A673 (cell line): ENCODE measurements around the gene NDRG4. TPM values are rescaled to one million over a fixed set of nuclear protein-coding genes. Genes with fewer than 3 reads are reported as not detected.

Experiments
- BruUV-seq: library from RNA; stranded (reverse); fragments of 400-500 nt; replicated peaks from 2 replicates; lab custom pipeline; 2021; lab: Mats Ljungman, UMichigan
- CTCF ChIA-PET: fragments of 300-600 bp; sonication (Branson Sonifier 250); formaldehyde crosslinking; loops from one replicate; lab custom pipeline; 2022; ENCODE audit warnings: antibody characterized with exemption; lab: Charles Lee
- POLR2A ChIA-PET: fragments of 300-600 bp; sonication (Branson Sonifier 250); formaldehyde crosslinking; loops from one replicate; lab custom pipeline; 2022; ENCODE audit warnings: antibody characterized with exemption; ENCODE audit not compliant: low non-redundant PET; lab: Charles Lee
- DNase-seq: peaks from one replicate; pipeline ENCODE4 v3.0.0-alpha.2; 2015; ENCODE audit warnings: low spot score
- H3K27ac ChIP-seq: fragments of 200-600 bp; sonication (generic); 2 replicates; pipeline ENCODE4 v1.5.1; 2016; ENCODE audit warnings: mixed run types, low read depth, mild to moderate bottlenecking, mixed read lengths, antibody characterized with exemption, low read length; ENCODE audit not compliant: poor library complexity, severe bottlenecking
- H3K27me3 ChIP-seq: fragments of 200-600 bp; sonication (generic); replicated peaks from 2 replicates; pipeline ENCODE4 v1.6.1; 2017; ENCODE audit warnings: mixed run types, low read depth, mild to moderate bottlenecking, mixed read lengths, antibody characterized with exemption, low read length; ENCODE audit not compliant: insufficient read depth, poor library complexity
- H3K36me3 ChIP-seq: fragments of 200-600 bp; sonication (generic); 2 replicates; pipeline ENCODE4 v1.6.1; 2016; ENCODE audit warnings: mixed run types, mild to moderate bottlenecking, mixed read lengths, antibody characterized with exemption, low read length; ENCODE audit not compliant: insufficient read depth, poor library complexity, severe bottlenecking
- H3K4me1 ChIP-seq: fragments of 200-600 bp; sonication (generic); 2 replicates; pipeline ENCODE4 v1.6.1; 2017; ENCODE audit warnings: mixed run types, mild to moderate bottlenecking, mixed read lengths, antibody characterized with exemption, low read length; ENCODE audit not compliant: insufficient read depth, poor library complexity, severe bottlenecking
- H3K4me3 ChIP-seq: fragments of 200-600 bp; sonication (generic); 2 replicates; pipeline ENCODE4 v1.5.1; 2016; ENCODE audit warnings: low read depth, mixed run types, mild to moderate bottlenecking, mixed read lengths, low read length; ENCODE audit not compliant: poor library complexity, severe bottlenecking
- H3K9me3 ChIP-seq: fragments of 200-600 bp; sonication (generic); 2 replicates; pipeline ENCODE4 v1.6.1; 2016; ENCODE audit warnings: mixed run types, low read depth, mild to moderate bottlenecking, mixed read lengths, antibody characterized with exemption, low read length; ENCODE audit not compliant: poor library complexity, severe bottlenecking
- EZH2 ChIP-seq: fragments of 200-600 bp; sonication (generic); IDR thresholded peaks from 2 replicates; pipeline ENCODE4 v1.6.1; 2017; ENCODE audit warnings: borderline replicate concordance, low read depth, mild to moderate bottlenecking, mixed read lengths, antibody characterized with exemption, low read length; ENCODE audit not compliant: poor library complexity, severe bottlenecking
- intact Hi-C: fragments of 100-400 bp; cut with micrococcal nuclease; formaldehyde crosslinking; loops from one replicate; pipeline ENCODE4 v1.10.0; 2022; ENCODE audit not compliant: unreplicated experiment
- total RNA-seq: library from RNA; stranded (reverse); gene quantifications from 2 replicates; pipeline ENCODE4 v1.2.3, GENCODE V29; 2021
- TF ChIP-seq, protein P1 (sequence below): fragments of 300-800, 200-600 bp; sonication (generic); conservative IDR thresholded peaks from 2 replicates; pipeline ENCODE4 v1.5.1; 2017; ENCODE audit warnings: low read depth, mild to moderate bottlenecking, antibody characterized with exemption, low read length, moderate library complexity, mixed read lengths

NDRG4 gene
- total RNA-seq, 1 experiment from 2014 or later, result 0.28 TPM

DNA sequence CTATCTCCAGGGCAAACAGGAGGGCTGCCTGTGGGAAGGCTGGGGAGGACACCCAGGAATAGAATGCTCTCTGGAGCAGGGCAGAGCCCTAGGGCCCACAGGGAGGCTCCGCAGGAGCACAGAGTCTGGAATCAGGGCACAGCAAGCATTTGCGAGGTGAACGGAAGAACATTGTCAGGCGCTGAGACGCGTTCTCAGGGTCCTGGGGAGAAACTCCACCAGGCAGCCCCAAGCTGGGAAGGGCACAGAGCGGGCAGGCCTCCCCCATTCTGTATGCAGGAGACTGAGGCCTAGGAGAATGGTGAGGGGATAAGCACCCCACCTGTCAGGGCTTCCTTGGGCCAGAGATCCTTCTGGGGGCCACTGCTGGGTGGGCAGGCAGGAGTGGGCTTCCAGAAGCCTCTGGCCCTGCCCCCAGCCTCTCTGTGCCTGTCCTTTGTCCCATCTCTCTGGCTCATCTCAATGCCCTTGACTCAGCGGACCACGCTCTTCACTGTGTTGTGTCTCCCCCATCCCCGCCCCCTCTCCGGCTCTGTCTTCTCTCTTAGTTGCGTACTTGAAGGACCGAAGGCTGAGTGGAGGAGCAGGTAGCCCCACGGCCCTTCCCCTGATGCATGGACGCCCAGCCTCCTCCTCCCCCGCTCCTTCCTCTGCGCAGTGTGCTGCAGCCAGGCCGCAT lies 10.3 kb downstream of the NDRG4 start:
- H3K9me3 ChIP-seq, result no peaks in the 10 kb centered on the region
- POLR2A ChIA-PET, result no interaction called here
- intact Hi-C loops, result no loop called here
- no peaks in the 10 kb centered on the region for H3K36me3 ChIP-seq
- CTCF ChIA-PET, result interaction anchor here (2.3 kb wide), 1 partner anchor 246 kb away, joined by 13 read pairs; no protein-coding TSS in a partner anchor
- no peak overlapping the region for H3K27ac ChIP-seq
- DNase-seq, result no peak
- no TSS peak for BruUV-seq
- H3K27me3 ChIP-seq, result no peaks in the 10 kb centered on the region
- no peak overlapping the region for H3K4me3 ChIP-seq
- TF ChIP-seq, protein P1, sequence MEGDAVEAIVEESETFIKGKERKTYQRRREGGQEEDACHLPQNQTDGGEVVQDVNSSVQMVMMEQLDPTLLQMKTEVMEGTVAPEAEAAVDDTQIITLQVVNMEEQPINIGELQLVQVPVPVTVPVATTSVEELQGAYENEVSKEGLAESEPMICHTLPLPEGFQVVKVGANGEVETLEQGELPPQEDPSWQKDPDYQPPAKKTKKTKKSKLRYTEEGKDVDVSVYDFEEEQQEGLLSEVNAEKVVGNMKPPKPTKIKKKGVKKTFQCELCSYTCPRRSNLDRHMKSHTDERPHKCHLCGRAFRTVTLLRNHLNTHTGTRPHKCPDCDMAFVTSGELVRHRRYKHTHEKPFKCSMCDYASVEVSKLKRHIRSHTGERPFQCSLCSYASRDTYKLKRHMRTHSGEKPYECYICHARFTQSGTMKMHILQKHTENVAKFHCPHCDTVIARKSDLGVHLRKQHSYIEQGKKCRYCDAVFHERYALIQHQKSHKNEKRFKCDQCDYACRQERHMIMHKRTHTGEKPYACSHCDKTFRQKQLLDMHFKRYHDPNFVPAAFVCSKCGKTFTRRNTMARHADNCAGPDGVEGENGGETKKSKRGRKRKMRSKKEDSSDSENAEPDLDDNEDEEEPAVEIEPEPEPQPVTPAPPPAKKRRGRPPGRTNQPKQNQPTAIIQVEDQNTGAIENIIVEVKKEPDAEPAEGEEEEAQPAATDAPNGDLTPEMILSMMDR, result no peak
- TF ChIP-seq EZH2, result no peak
- no peaks in the 10 kb centered on the region for H3K4me1 ChIP-seq

DNA sequence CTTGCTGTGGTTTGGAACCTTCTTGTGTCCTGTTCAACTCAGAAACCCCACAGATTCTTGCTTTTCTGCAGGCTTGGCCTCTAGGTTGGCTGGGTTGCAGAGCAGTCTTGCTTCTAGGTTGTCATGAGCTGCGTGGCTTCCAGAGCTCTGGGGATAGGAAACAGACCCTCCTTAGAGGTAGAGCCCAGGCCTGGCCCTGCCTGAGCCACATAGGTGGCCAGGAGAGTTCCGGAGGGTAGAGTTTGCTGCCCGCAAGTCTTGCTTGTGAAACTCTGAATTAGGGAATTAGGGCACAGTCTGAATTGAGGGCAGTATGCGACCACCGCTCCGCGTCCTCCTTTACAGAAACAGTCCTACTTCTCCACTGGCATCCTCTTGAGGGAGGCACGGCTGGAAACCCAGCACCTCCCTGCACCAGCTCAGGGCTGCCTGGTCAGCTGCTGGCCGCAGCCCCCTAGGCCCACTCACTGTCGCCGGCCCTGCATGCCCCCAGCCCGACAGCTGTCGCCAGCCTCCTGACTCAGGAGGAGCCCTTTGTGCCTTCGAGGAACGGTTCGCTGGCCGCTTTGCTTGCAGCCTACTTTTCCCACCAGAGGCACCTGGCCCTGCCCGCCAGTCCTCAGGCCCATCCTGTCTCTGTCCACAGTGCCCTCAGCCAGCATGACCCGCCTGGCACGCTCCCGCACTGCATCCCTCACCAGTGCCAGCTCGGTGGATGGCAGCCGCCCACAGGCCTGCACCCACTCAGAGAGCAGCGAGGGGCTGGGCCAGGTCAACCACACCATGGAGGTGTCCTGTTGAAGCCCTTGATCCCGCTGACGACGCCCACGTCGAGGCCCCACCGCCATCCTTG lies 11.1 kb downstream of the NDRG4 start:
- DNase-seq, result no peak
- TF ChIP-seq EZH2, result no peak
- TF ChIP-seq, protein P1, result no peak
- POLR2A ChIA-PET, result no interaction called here
- Histone ChIP-seq H3K9me3 (no peaks in the 10 kb centered on the region), H3K4me1 (no peaks in the 10 kb centered on the region), H3K27ac (no peak overlapping the region), H3K4me3 (no peak overlapping the region), H3K36me3 (no peaks in the 10 kb centered on the region), H3K27me3 (no peaks in the 10 kb centered on the region)
- CTCF ChIA-PET, result interaction anchor here (2.3 to 2.6 kb wide), 2 partner anchors 150 to 245 kb away, joined by 13 read pairs; no protein-coding TSS in a partner anchor
- intact Hi-C loops, result no loop called here
- BruUV-seq, result no TSS peak

DNA sequence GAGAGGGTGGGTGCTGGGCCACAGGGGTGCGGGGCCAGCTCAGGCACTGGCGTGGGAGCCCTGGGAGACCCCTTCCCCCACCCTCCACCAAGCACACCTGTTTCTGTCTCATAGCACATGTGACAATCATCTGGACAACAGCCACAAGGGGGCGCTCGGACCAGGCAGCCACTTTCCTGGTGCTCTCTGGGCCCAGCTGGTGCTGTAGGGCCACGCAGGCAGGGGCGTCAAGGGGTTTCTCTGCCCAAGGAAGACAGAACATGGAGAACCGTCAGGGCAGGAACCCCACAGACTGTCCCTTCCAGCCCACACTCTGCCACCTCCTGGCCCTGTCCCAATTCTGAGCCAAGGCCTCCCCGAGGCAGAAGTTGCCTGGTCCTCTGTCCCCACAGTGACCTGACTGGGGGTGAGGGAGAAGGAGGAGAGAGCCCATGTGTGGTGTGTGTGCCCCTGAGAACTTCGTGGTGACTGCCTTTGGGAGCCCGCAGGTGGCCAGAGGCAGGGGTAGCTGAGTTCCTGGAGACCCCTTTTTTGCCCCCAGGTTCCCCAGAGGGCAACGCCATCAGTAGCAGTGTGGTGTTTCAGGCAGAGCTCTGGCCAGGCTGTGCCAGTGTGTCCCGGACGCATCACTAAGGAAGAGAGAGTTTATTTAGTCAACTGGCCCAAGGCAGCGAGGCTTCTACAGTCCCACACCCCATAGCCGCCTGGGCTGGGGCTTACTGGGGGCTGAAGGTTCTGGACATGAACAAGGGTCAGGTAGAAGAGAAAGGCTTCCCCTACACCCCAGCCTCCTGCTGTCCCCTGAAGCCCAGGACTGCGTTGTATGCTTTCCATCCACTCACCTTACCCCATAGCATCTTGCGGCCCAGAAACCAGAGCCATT lies 12.2 kb downstream of the NDRG4 start:
- intact Hi-C loops, result loop anchor here (1.0 to 2.0 kb wide), 3 partner anchors 126 to 245 kb away; no protein-coding TSS in a partner anchor
- H3K27ac ChIP-seq, result no peak overlapping the region
- H3K4me3 ChIP-seq, result no peak overlapping the region
- POLR2A ChIA-PET, result no interaction called here
- CTCF ChIA-PET, result interaction anchor here (2.3 to 2.6 kb wide), 2 partner anchors 149 to 244 kb away, joined by 13 read pairs; no protein-coding TSS in a partner anchor
- no peak for TF ChIP-seq EZH2
- TF ChIP-seq, protein P1, result peak; percentile 89
- peaks cover 3% of the 10 kb centered on the region for H3K36me3 ChIP-seq
- H3K27me3 ChIP-seq, result no peaks in the 10 kb centered on the region
- H3K4me1 ChIP-seq, result peaks cover 8% of the 10 kb centered on the region
- DNase-seq, result peak; percentile 78
- no TSS peak for BruUV-seq
- H3K9me3 ChIP-seq, result no peaks in the 10 kb centered on the region
